Fibroblast of lung (primary cell): ENCODE results near the gene WIPF3.

Experiments
- EZH2 ChIP-seq: IDR thresholded peaks from 2 replicates; pipeline ENCODE4 v1.5.1; 2012; ENCODE audit warnings: low read length, control low read depth, mild to moderate bottlenecking; ENCODE audit errors: missing control alignments
- TF ChIP-seq, protein P1 (sequence below), 2 donors: IDR thresholded peaks in 1 of 2; conservative IDR thresholded peaks in 1 of 2; 1 replicate in 1 of 2; 2 replicates in 1 of 2; pipeline ENCODE4 v1.5.1; 2011 to 2012; ENCODE audit warnings: low read length in 2 of 2, control low read depth in 1 of 2, inconsistent platforms in 1 of 2, low read depth in 1 of 2, mild to moderate bottlenecking in 1 of 2

DNA sequence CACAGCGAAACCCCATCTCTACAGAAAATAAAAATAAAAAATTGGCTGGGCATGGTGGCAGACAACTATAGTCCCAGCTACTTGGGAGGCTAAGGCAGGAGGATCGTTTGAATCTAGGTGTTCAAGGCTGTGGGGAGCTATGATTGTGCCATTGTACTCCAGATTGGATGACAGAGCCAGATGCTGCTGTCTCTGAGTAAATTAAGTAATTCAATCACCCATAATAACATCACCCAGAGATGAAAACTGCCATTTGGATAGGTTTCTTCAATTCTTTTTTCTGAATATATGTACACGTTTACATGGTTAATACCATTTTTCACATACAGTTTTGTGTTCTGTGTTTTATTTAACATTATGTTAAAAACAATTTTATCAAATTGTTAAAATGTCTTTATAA is 79.3 kb downstream of the WIPF3 start:
- TF ChIP-seq, protein P1, sequence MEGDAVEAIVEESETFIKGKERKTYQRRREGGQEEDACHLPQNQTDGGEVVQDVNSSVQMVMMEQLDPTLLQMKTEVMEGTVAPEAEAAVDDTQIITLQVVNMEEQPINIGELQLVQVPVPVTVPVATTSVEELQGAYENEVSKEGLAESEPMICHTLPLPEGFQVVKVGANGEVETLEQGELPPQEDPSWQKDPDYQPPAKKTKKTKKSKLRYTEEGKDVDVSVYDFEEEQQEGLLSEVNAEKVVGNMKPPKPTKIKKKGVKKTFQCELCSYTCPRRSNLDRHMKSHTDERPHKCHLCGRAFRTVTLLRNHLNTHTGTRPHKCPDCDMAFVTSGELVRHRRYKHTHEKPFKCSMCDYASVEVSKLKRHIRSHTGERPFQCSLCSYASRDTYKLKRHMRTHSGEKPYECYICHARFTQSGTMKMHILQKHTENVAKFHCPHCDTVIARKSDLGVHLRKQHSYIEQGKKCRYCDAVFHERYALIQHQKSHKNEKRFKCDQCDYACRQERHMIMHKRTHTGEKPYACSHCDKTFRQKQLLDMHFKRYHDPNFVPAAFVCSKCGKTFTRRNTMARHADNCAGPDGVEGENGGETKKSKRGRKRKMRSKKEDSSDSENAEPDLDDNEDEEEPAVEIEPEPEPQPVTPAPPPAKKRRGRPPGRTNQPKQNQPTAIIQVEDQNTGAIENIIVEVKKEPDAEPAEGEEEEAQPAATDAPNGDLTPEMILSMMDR (conservative IDR thresholded peaks at IDR 0.05 in 1 of 2, IDR thresholded peaks at IDR 0.05 in 1 of 2; ENCODE audit: low read depth in 1 of 2, low read length in 2 of 2): no peak
- TF ChIP-seq EZH2: no peak
